Panc1 (cell line): ENCODE results near the gene ANO4.

Source experiments
- CTCF ChIP-seq: fragments of 450-650 bp; IDR thresholded peaks from 2 replicates; pipeline ENCODE4 v1.5.1; 2017; ENCODE audit warnings: mild to moderate bottlenecking
- POLR2AphosphoS5 ChIP-seq: IDR thresholded peaks from 2 replicates; pipeline ENCODE4 v1.6.1; 2012; ENCODE audit warnings: mild to moderate bottlenecking, low read depth, low read length, moderate library complexity

- TF ChIP-seq CTCF, result no peak
- no peak for TF ChIP-seq POLR2AphosphoS5
Observed at GRCh38 chr12:100851637-100852036, 57.1 kb downstream of the ANO4 start.
